Thyroid gland (tissue), 4 donors: ENCODE measurements around the gene SPINK13.

Experiments used
- CTCF ChIP-seq, 6 experiments: fragments of 200-600 bp in 3 of 6; fragments of 450-650 bp in 3 of 6; sonication (generic) in 3 of 6; IDR thresholded peaks; one replicate each; pipeline ENCODE4 v1.5.1; 2016 to 2019; ENCODE audit warnings: antibody characterized with exemption in 6 of 6, mild to moderate bottlenecking in 2 of 6, inconsistent platforms in 1 of 6, moderate library complexity in 1 of 6
- POLR2A ChIP-seq, 2 donors: fragments of 450-650 bp; IDR thresholded peaks; one replicate each; pipeline ENCODE4 v1.6.1; 2017; ENCODE audit warnings: antibody characterized with exemption in 2 of 2, mild to moderate bottlenecking in 2 of 2, moderate library complexity in 1 of 2

- no peak for TF ChIP-seq CTCF (IDR thresholded peaks at IDR 0.05)
- TF ChIP-seq POLR2A (IDR thresholded peaks at IDR 0.05), result no peak
These were observed 46.1 kb downstream of the SPINK13 start for GRCh38 chr5:148314731-148315130.
